H7 (cell line): ENCODE data around the gene PYROXD2. TPM values are rescaled to one million over a fixed set of nuclear protein-coding genes. Genes with fewer than 3 reads are reported as not detected.

ENCODE experiments used
- DNase-seq: peaks from one replicate; pipeline ENCODE4 v3.0.0; 2012
- H3K27me3 ChIP-seq: 2 replicates; pipeline ENCODE4 v1.6.0; 2011; ENCODE audit warnings: mild to moderate bottlenecking, low read length; ENCODE audit not compliant: control insufficient read depth, insufficient read depth
- H3K36me3 ChIP-seq: replicated peaks from 2 replicates; pipeline ENCODE4 v1.5.1; 2011; ENCODE audit warnings: low read length; ENCODE audit not compliant: control insufficient read depth, insufficient read depth
- H3K4me3 ChIP-seq: 2 replicates; pipeline ENCODE4 v1.5.1; 2011; ENCODE audit warnings: low read depth, mild to moderate bottlenecking, control low read depth, low read length, moderate library complexity; ENCODE audit not compliant: insufficient read depth
- total RNA-seq: library from RNA; depleted of rRNA; stranded (reverse); fragments of >200 nt; shearing (Covaris generic); gene quantifications from 2 replicates; pipeline ENCODE4 v1.2.3, GENCODE V29; 2014

PYROXD2 gene
- total RNA-seq, 1 experiment from 2014 or later = 9.5 TPM

- peak; percentile 94 for DNase-seq
- peaks cover 2% of the 10 kb centered on the region for H3K36me3 ChIP-seq
Observed at GRCh38 chr10:98425511-98426352, 10.8 kb upstream of the PYROXD2 start.

GRCh38 chr10:98424295-98425254 lies 9.6 kb upstream of the PYROXD2 start:
- peak; percentile 36 for DNase-seq
- H3K4me3 ChIP-seq = no peak overlapping the region
- peaks cover 2% of the 10 kb centered on the region; the same call in 1 of the 2 replicates for H3K36me3 ChIP-seq
- H3K27me3 ChIP-seq = no peaks in the 10 kb centered on the region

More at GRCh38 chr10:98425511-98426352, 10.8 kb upstream of the PYROXD2 start:
- no peak overlapping the region for H3K4me3 ChIP-seq
- H3K27me3 ChIP-seq = no peaks in the 10 kb centered on the region

- DNase-seq = peak; percentile 90
- no peaks in the 10 kb centered on the region for H3K36me3 ChIP-seq
- no peak overlapping the region for H3K4me3 ChIP-seq
- H3K27me3 ChIP-seq = no peaks in the 10 kb centered on the region
Observed at GRCh38 chr10:98423691-98424120, 8.7 kb upstream of the PYROXD2 start.

- no peak overlapping the region for H3K4me3 ChIP-seq
- H3K36me3 ChIP-seq = no peaks in the 10 kb centered on the region
- no peaks in the 10 kb centered on the region for H3K27me3 ChIP-seq
- DNase-seq = peak; percentile 38
Observed at GRCh38 chr10:98422182-98422581, 7.2 kb upstream of the PYROXD2 start.

- H3K4me3 ChIP-seq = no peak overlapping the region
- H3K36me3 ChIP-seq = no peaks in the 10 kb centered on the region
- H3K27me3 ChIP-seq = no peaks in the 10 kb centered on the region
Observed at GRCh38 chr10:98420786-98421185, 5.8 kb upstream of the PYROXD2 start.

GRCh38 chr10:98419469-98420261 lies 4.7 kb upstream of the PYROXD2 start:
- no peaks in the 10 kb centered on the region for H3K36me3 ChIP-seq
- H3K4me3 ChIP-seq = no peak overlapping the region
- no peak for DNase-seq
- H3K27me3 ChIP-seq = no peaks in the 10 kb centered on the region

More at GRCh38 chr10:98420786-98421185, 5.8 kb upstream of the PYROXD2 start:
- no peak for DNase-seq

GRCh38 chr10:98418665-98419468 lies 3.9 kb upstream of the PYROXD2 start:
- DNase-seq = no peak
- Histone ChIP-seq H3K4me3 (no peak overlapping the region), H3K36me3 (no peaks in the 10 kb centered on the region), H3K27me3 (no peaks in the 10 kb centered on the region)

- no peak overlapping the region for H3K4me3 ChIP-seq
- H3K36me3 ChIP-seq = no peaks in the 10 kb centered on the region
- DNase-seq = no peak
- H3K27me3 ChIP-seq = no peaks in the 10 kb centered on the region
Observed at GRCh38 chr10:98417973-98418664, 3.1 kb upstream of the PYROXD2 start.

GRCh38 chr10:98417481-98417959 lies 2.5 kb upstream of the PYROXD2 start:
- DNase-seq = no peak
- H3K36me3 ChIP-seq = no peaks in the 10 kb centered on the region

GRCh38 chr10:98416606-98417388 lies 1.8 kb upstream of the PYROXD2 start:
- H3K4me3 ChIP-seq = no peak overlapping the region
- H3K36me3 ChIP-seq = no peaks in the 10 kb centered on the region
- no peak for DNase-seq
- H3K27me3 ChIP-seq = no peaks in the 10 kb centered on the region

More at GRCh38 chr10:98417481-98417959, 2.5 kb upstream of the PYROXD2 start:
- Histone ChIP-seq H3K27me3 (no peaks in the 10 kb centered on the region), H3K4me3 (no peak overlapping the region)

- Histone ChIP-seq H3K27me3 (no peaks in the 10 kb centered on the region), H3K36me3 (no peaks in the 10 kb centered on the region), H3K4me3 (no peak overlapping the region)
- no peak for DNase-seq
Observed at GRCh38 chr10:98415731-98416119, 743 bp upstream of the PYROXD2 start.

GRCh38 chr10:98414578-98414931 lies 427 bp downstream of the PYROXD2 start:
- H3K36me3 ChIP-seq = no peaks in the 10 kb centered on the region
- DNase-seq = no peak
- no peaks in the 10 kb centered on the region for H3K27me3 ChIP-seq
- H3K4me3 ChIP-seq = peak overlapping the region; percentile 47
